Renal cortical epithelial cell (primary cell): ENCODE data around the gene CCL17. TPM values are rescaled to one million over a fixed set of nuclear protein-coding genes. Genes with fewer than 3 reads are reported as not detected.
"Not testable (repeated sequence)": the region's sequence is repeated elsewhere in the genome, so short reads cannot be mapped to it uniquely, and the experiment has no call there.

Source experiments
- DNase-seq: peaks from one replicate; pipeline ENCODE4 v3.0.0-alpha.2; 2011; ENCODE audit warnings: low read depth
- total RNA-seq: library from RNA; depleted of rRNA; stranded (reverse); fragments of >200 nt; gene quantifications from 2 replicates; pipeline ENCODE4 v1.2.3, GENCODE V29; 2014

Gene CCL17
- total RNA-seq: not detected in 2 replicates

DNA sequence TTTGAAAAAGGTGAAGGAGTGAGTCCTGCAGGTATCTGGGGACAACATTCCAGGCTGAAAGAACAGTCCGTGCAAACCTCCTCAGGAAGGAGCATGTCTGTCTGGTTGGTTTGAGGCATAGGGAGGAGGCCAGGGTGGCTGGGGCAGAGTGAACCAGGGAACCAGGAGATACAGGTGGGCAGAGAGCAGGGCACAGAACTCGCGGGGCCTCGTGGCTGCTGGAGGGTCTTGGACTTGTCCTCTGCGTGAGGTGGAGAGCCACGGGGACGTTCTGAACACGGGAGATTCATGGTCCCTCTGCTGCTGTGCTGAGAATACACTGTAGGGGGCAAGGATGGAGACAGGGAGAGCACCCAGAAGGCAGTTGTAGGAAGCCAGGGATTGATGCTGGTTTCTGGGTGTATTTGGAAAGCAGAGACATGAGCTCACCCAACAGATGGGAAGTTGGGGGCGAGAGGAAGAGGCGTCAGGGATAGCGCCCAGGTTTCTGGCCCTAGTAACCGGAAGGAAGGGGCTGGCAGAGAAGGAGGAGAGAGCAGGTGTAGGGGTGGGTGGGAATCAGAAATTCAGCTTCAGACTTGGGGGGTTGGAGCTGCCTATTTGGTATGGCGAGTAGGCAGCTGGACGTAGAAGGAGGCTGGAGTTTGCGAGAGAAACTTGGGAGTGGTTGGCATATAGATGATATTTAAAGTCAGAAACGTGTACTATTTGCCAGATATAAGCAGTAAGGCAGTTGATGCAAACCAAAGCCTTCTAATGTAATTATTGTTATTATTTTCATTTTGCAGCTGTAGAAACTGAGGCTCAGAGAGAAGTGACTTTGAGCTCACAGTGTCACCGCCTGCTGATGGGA, at the start of gene CCL17:
CCL17 (plus strand) TSS at position 803 of the 853 bp plus-strand sequence. CDS start 9,166 bp downstream, outside the sequence.
- no peak for DNase-seq

DNA sequence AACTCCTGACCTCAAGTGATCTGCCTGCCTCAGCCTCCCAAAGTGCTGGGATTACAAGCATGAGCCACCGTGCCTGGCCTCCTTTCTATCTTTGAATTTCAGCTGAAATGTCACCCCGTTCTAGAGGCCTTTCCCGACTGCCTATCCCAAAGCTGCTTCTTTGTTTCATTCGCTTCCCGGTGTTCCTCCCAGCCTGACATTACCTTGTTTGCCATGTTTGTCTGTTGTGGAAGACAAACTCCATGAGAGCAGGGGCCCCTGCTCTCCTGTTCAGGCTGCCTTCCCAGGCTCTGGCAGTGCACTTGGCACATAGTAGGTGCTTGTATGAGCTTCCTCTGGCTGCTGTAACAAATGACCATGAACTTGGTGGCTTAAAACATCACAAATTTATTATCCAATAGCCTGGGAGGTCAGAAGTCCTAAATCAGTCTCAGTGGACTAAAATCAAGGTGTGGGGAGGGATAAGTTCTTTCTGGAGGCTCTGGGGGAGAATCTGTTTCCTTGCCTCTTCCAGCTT, 48.6 kb upstream of the CCL17 start:
- no peak for DNase-seq

DNA sequence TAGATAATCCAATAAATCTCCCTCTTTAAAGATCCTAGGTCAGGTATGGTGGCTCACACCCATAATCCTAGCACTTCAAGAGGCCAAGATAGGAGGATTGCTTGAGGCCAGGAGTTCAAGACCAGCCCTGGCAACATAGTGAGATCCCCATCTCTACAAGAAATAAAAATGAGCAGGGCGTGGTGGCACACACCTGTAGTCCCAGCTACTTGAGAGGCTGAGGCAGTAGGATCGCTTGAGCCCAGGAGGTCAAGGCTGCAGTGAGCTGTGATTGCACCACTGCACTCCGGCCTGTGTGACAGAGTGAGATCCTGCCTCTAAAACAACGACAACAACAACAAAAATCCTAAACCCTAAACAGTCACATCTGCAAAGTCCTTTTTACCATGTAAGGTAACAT, 48.0 kb upstream of the CCL17 start:
- no peak for DNase-seq

DNA sequence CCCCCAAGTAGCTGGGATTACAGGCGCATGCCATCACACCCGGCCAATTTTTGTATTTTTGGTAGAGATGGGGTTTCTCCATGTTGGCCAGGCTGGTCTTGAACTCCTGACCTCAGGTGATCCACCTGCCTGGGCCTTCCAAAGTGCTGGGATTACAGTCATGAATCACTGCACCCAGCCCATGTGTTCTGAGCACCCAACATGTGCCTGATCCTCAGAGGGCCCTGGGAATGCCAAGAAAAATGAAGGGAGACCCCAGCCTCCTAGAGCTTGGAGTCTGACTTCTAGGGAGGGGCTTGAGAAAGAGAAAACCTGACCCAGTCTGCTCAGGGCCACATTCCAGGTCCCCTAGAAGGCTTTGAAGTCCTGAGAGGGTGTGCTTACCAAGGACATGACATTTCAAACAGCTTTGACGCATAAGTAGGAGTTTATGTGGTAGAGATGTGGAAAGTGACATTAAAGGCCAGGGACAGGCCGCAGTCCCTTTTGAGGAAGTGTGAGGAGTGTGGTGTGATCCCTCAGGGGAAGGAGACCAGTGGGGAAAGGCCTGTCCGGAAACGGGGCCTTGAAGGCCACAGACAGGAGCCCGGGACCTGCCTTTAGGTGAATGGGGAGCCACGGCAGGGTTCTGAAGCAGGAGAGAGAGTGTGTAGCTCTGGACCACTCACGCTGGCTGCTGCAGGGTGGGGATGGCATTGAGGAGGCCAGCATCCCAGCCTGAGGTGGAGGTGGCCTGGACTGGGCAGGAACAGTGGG, 47.1 kb upstream of the CCL17 start:
- no peak for DNase-seq

DNA sequence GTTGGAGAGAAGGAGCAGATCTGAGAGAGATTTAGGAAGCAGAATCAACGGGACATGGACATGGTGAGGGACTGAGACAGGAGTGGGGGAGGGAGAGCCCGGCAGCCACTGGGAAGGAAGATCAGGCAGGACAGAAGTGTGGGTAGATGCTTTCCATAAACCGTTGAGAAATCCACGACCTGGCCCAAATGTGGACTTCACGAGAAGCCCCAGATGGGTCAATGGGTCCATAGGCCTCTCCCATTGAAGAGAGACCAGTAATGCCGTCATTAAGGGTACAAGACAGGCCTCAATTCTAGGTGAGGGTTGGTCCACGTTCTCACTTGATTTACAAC, 46.5 kb upstream of the CCL17 start:
- DNase-seq: no peak

DNA sequence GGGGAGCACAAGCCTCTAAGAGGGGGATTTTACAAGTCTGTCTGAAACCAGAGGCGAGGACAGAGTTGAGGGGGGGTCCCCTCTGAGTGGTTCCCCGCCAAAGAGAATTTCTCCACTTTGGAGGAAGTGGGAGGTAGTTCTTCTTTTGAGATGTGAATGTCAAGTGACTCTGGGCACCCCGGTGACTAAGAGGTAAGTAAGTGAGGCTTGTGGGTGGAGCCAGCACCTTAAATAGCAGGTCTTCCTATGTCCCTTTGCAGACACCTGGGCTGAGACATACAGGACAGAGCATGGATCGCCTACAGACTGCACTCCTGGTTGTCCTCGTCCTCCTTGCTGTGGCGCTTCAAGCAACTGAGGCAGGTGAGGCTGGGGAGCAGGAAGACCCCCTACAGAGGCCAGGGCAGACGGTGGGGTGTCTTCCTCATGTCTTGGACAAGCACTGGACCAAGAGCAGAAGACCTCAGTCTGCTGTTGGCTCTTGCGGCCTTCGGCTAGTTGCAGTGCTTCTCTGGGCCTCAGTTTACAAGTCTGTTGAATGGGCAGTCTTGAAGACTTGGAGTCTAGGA, 46.0 kb upstream of the CCL17 start, which contains the start of gene CCL22:
CCL22 (plus strand) TSS at position 257 of the 569 bp plus-strand sequence; CDS start at position 291, 34 bp downstream.
- no peak for DNase-seq

DNA sequence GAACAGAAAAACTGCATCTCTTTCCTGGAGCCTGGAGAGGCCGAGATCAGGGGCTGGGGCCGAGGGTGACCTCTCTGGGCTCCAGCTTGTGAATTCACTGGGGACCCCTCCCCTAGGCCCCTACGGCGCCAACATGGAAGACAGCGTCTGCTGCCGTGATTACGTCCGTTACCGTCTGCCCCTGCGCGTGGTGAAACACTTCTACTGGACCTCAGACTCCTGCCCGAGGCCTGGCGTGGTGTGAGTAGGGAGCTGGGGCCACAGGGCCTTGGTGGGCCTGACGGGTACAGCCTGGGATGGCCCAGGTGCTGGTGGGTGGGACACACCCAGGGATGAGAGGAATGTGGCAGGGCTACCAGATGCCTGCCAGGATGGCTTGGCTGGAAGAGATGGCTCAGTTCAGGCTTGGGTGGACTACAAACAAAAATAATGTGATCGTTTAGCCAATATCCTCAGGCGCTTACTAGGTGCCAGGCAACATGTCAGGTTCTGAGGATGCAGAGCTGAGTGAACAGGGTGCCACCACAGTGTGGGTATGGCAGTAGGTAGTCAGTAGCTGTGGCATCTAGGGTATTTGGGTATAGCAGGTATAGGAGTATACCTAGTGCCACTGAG, 44.1 kb upstream of the CCL17 start:
- no peak for DNase-seq

DNA sequence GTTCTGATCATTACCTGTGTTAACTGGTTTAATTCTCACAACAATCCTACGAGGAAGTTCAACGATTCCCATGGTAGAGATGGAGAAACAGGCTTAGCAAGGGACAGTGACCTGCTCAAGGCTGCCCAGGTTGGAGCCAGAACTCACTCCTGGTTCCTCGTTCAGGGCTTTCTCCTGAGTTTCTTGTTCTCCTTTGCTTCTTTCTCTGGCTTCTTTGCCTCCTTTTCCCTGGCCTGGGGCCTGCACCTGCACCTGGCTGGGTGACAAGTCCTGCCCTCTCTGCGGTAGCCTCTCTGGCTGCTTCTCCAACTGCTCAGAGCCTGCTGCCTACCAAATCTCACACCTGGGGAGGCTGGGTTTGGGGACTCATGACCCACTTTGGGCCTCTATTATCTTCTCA, 43.2 kb upstream of the CCL17 start:
- DNase-seq: no peak

DNA sequence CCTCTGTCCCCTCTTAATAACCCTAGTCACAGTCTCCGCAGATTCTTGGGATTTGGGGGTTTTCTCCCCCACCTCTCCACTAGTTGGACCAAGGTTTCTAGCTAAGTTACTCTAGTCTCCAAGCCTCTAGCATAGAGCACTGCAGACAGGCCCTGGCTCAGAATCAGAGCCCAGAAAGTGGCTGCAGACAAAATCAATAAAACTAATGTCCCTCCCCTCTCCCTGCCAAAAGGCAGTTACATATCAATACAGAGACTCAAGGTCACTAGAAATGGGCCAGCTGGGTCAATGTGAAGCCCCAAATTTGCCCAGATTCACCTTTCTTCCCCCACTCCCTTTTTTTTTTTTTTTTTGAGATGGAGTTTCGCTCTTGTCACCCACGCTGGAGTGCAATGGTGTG, 40.4 kb upstream of the CCL17 start:
- no peak for DNase-seq

DNA sequence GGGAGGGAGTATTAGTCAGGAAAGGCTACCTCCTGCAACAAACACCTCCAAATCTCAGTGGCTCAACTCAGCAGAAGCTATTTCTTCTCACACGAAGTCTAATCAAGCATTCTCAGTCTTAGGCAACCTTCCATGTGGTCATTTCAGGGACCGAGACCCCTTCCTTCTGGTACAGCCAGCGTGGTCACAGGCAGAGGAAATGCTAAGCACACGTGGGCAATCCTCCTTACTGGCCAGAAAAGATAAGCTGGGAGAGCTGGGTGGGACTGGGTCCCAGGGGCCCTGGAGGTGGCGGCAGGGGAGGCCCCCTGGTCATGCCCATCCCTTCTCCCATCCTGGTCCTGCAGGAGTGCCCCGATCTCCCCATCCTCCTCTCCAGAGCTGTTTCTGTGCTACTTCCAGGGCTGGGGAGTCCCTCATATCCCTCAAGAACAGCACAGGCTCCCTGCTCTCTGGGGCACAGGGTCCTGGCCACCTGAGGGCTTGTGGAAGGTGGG, 38.0 kb upstream of the CCL17 start:
- no peak for DNase-seq

DNA sequence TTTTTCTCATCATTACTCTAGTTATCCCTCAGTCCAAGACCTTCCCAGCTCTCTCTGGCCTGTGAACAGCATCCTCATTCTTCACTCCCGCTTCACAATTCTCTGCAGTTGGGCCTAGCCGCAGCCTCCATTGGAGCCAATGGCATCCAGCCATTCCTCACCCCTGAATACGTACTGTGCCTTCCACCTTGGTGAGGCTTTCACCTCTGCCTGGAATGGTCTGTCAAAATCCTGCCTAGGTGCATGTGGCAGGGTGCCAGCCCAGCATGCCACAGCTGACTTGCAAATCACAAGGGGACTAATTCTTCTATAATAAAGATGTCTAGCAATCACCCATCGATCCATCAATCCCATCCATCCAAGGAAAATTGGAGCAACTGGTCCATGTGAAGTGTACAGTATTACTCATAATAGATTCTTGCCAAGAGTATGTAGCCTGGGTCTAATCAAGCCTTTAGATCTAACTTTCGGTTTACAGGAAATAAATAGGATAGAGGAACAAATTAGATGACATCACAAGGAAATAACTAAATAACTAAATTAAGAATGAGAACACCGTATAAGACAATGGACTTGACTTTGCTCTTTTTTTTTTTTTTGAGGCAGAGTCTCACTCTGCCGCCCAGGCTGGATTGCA, 37.3 kb upstream of the CCL17 start:
- DNase-seq: peak; percentile 64

DNA sequence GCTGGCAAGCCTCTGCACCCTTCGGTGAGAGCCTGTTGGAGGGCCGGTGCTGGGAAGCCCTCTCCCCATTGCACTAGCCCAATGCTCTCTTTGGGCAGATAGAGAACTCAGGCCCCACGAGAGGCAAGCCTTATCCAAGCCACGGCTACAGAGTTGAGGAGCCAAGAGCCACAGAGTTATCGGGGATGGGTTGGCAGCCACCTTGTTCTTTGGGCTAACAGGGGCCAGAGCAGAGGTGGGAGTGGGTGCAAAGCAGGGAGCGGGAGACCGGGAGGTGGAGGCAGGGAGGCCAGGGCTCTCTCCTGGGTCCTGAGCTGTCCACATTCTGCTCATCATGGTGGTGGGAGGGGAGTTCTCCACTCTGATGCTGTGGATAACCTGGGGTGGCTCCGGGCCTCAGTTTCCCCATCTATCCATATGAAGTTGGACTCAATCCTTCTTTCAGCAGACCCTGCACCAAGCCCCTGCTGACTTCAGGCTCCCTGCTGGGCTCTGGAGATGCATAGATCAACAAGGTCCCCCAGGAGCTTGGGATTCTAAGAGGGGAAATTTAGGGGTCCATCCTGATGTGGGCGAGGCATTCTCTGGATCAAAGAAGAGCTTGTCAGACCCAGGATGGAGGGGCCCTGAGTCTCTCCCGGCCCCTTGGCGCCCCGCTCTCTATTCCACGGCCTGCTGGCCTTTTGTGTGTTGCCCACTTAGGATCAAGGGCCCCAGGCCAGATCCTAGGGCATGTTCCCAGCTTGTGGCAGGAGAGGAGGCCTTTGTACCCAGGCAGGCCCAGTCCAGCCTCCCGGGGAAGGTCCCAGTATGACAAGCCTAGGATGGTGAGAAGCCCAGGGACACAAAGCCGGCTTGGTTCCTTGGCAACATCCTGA, 32.8 kb upstream of the CCL17 start:
- DNase-seq: peak; percentile 80

DNA sequence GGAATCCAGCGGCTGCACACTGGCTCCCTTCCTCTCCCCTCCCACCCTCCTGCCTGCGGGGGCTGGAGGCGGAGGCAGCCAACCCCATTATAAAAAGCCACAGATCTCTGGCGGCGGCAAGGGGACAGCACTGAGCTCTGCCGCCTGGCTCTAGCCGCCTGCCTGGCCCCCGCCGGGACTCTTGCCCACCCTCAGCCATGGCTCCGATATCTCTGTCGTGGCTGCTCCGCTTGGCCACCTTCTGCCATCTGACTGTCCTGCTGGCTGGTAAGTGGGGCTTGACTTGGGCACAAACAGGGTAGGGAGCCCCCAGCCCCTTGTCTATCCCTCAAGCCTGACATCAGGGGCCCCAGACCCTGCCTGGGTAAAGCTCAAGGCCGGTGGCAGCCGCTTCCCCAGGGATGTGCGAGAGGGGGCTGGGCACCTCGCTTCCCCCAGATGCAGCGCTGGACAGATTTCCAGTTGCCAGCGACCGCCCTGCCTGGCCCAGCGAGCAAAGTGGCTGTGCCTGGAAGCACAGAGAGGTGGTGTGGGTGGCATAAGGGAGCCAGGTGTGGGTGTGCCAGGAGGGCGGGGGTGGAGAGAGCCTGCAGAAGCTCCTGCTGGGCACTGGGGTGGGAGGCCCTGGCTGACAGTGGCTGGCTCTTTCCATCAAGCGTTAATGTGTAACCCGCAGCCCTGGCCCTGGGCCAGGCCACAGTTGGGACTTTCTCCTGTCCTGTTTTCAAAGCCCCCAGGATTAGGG, 32.0 kb upstream of the CCL17 start, which contains the start of gene CX3CL1:
CX3CL1 (plus strand) TSS at position 119 of the 745 bp plus-strand sequence; CDS start at position 198, 79 bp downstream.
- no peak for DNase-seq

DNA sequence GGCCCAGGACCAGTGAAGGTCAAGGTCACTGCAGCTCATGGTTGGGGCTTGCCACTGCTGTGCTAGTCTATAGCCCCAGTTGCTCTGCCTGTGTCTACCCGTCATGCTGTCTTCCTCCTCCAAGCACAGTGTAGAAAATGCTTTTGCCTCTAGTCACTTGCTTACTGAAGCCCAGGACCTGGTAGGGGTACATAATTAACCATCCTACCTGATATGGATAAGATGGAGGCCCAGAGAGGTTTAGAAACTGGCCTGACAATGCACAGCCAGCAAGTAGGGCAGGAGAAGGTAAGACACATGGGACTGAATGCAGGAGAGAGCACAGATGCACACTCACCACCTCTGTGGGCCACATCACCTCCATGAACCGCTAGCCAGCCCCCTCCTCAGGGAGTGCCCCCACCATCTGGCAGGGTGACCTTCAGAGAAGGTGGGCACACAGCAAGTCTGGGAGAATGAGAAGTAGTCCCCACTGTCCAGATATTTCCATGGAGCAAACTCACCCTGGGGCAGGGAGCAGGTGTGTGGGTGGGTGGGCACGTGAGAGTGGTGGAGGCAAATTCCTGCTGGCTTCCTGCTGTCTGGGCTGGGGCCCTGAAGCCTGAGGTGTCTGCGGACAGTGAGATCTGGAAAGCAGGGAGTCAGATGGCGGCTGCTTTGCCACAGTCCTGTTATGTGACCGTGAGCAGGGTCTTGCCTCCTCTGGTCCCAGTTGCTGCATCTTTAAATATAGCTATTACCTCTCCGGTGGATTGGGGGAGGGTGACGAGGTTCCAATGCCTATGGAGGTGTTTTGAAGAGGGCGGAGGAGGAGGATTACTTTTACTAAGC, 31.2 kb upstream of the CCL17 start:
- peak; percentile 73 for DNase-seq

DNA sequence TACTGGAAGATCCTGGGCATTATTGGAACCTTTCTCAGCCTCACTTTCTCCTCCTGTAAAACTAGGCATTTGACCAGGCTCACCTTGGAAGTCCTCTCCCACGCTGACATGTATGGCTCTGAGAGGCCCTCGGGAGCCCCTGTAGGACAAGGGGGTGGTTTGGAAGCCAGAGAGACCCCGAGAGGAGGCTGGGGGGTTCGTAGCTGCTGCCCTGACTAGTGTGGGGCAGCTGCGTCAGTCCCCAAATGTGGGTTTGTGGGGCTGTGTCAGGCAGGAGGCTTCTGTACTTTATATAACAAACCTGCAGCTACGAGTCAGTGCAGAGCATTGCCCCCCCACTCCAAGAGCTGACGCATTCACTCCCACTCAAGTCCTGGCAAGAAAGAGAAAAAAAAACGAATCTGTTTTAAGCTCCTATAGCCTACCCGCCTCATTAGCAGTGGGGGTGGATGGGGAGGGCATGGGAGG, 30.5 kb upstream of the CCL17 start:
- DNase-seq: peak; percentile 74

DNA sequence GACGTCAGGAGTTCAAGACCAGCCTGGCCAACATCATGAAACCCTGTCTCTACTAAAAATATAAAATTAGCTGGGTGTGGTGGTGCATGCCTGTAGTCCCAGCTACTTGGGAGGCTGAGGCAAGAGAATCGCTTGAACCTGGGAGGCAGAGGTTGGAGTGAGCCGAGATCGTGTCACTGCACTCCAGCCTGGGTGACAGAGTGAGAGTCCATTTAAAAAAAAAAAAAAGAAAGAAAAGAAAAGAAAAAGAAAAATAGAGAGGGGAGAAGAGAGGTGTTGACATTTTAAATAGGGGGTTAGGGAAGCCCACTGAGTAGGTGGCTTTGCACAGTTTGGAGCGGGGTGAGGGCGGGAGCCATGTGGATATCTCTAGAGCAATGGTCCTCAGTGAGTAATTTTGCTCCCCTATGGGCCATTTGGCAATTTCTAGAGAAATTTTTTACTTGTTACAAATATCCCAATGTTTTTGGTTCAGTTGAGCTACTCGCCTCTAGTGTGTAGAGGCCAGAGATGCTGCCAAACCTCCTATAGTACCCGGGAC, 29.6 kb upstream of the CCL17 start:
- DNase-seq: not testable (repeated sequence)

DNA sequence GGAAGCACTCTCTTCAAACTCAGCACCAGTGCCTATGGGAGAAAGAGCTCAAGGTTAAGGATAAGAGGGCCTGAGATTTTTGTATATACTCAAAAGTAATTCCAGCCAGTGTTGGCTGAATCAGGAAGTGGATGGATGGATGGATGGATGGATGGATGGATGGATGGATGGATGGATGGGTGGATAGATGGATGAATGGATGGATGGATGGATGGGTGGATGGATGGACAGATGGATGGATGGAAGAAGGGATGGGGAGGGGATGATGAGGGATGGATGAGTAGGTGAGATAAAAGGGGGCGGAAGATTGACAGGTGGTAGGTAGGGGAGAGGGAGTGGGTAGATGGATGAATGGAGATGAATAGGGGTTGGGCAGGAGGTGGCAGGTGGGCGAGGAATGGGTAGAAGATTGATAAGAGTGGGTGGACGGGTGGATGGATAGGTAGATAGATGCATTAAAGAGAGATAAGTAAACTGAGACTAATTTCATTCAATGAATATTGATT, 28.2 kb upstream of the CCL17 start:
- no peak for DNase-seq
